LoVo (cell line): ENCODE data around the gene SCAMP5.

Experiments
- DNase-seq: peaks from one replicate; pipeline ENCODE4 v3.0.0-alpha.2; 2016; ENCODE audit warnings: low spot score

SCAMP5 gene

GRCh38 chr15:75070674-75071073, 75.3 kb downstream of the SCAMP5 start:
- DNase-seq, result no peak
